ENCODE measurements around the gene SPACA5. TPM values are rescaled to one million over a fixed set of nuclear protein-coding genes. Genes with fewer than 3 reads are reported as not detected.

The SPACA5 gene
- total RNA-seq: 0.80 TPM in 1 of 2 replicates, not detected in the other

DNA sequence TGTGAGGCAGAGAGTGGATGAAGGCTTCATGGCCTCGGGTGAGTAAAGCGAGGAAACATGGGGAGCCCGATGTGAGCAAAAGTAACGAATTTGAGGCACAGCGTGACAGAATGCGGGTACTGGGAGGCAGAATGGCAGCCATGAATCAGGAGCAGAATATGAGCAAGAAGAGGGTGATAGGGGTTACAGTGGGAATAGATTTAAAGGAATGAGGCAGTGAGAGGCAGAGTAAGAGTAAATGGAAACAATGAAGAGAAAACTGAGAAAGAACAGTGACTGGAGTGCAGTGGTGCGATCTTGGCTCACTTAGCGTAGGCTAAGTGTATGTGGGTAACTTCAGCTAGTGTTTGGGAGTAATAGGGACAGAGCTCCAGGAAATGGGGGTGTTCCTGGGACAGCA, at the start of gene SPACA5:
Gene SPACA5, plus strand, starts transcription at position 301 of the 400 bp plus-strand sequence. CDS start 815 bp downstream, outside the sequence.

GRCh38 chrX:48003758-48004457, 2.9 kb upstream of the SPACA5 start, which contains the start of gene ZNF182:
Gene ZNF182 (minus strand): TSS chrX:48003989. CDS start chrX:48002609, 1,380 bp downstream.

Other genes starting within 250 kb of the SPACA5 start
- 2.0 and 5.9 TPM in 2 replicates for gene ZNF81, start 170.1 kb upstream of the SPACA5 start, total RNA-seq
- gene ZNF182, start 3.0 kb upstream of the SPACA5 start, total RNA-seq: 1.1 and 2.2 TPM in 2 replicates
- gene ZNF630, start 64.7 kb downstream of the SPACA5 start, total RNA-seq: 1.5 and 1.9 TPM in 2 replicates
- not detected in 2 replicates for gene SPACA5B, start 123.6 kb downstream of the SPACA5 start, total RNA-seq
- not detected in 2 replicates for gene SSX5, start 189.8 kb downstream of the SPACA5 start, total RNA-seq
- gene SSX1, start 248.4 kb downstream of the SPACA5 start, total RNA-seq: not detected in 2 replicates